RKO (cell line): ENCODE measurements around the gene SIRPB2.

ENCODE experiments used
- DNase-seq: peaks from one replicate; pipeline ENCODE4 v3.0.0-alpha.2; 2016; ENCODE audit warnings: low spot score

The SIRPB2 gene

GRCh38 chr20:1499528-1500420 lies 8.6 kb upstream of the SIRPB2 start:
- no peak for DNase-seq

GRCh38 chr20:1497371-1497770 lies 6.2 kb upstream of the SIRPB2 start:
- peak; percentile 36 for DNase-seq

GRCh38 chr20:1496930-1497329 lies 5.7 kb upstream of the SIRPB2 start:
- DNase-seq: no peak

- no peak for DNase-seq
These were observed 3.2 kb upstream of the SIRPB2 start for GRCh38 chr20:1494436-1494835.

GRCh38 chr20:1493536-1493935 lies 2.3 kb upstream of the SIRPB2 start:
- no peak for DNase-seq

- DNase-seq: no peak
These were observed 831 bp upstream of the SIRPB2 start for GRCh38 chr20:1491860-1492642.

- no peak for DNase-seq
These were observed 501 bp downstream of the SIRPB2 start for GRCh38 chr20:1490643-1491195.

- DNase-seq: no peak
These were observed 1.3 kb downstream of the SIRPB2 start for GRCh38 chr20:1489764-1490436.

- DNase-seq: no peak
These were observed 1.9 kb downstream of the SIRPB2 start for GRCh38 chr20:1489325-1489724.

- no peak for DNase-seq
These were observed 4.7 kb downstream of the SIRPB2 start for GRCh38 chr20:1486566-1486965.

- no peak for DNase-seq
These were observed 6.6 kb downstream of the SIRPB2 start for GRCh38 chr20:1484438-1485116.

- no peak for DNase-seq
These were observed 11.2 kb downstream of the SIRPB2 start for GRCh38 chr20:1479831-1480595.

GRCh38 chr20:1478566-1478965 lies 12.7 kb downstream of the SIRPB2 start:
- peak; percentile 49 for DNase-seq

- no peak for DNase-seq
These were observed 13.2 kb downstream of the SIRPB2 start for GRCh38 chr20:1477896-1478490.

- DNase-seq: peak; percentile 22
These were observed 16.2 kb downstream of the SIRPB2 start for GRCh38 chr20:1474817-1475603.

- no peak for DNase-seq
These were observed 16.9 kb downstream of the SIRPB2 start for GRCh38 chr20:1474325-1474724.

- DNase-seq: no peak
These were observed 17.7 kb downstream of the SIRPB2 start for GRCh38 chr20:1473246-1474220.

GRCh38 chr20:1472556-1473245 lies 18.5 kb downstream of the SIRPB2 start:
- no peak for DNase-seq
